ENCODE measurements around the gene HACD2. TPM values are rescaled to one million over a fixed set of nuclear protein-coding genes. Genes with fewer than 3 reads are reported as not detected.

HACD2 gene
- polyA plus RNA-seq, 1 donor (not counting 4 experiments of a cell fraction or from before 2014, with no cell fraction given) = 124 TPM

DNA sequence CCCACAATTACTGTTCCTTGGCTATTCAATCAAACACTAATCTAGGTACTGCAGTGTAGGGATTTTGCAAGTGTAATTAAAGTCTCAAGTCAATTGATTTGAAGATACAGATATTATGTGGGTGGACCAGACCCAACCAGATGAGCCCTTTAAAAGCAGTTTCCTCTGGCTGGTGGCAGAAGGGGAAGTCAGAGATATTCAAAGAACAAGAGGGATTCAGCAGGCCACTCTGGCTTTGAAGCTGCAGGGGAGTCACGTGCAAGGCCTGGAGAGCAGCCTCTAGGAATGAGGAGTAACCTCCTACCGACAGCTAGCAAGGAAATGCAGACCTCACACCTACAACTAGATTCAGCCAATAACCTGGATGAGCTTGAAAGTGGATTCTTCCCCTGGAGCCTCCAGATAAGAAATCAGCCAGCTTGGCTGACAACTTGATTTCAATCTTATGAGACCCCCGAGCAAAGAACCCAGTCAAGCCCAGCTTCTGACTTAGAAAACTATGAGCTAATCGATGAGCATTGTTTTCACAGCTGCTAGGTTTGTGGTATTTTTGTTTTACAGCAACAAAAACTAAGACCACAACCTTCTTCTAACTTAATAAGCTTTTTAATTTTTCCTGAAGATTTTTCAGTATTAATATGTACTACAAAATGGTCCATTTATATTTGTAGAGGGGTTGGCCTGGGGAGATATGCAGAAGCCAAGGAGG is 13.4 kb downstream of the HACD2 start:
- dilution Hi-C loops (cut with MboI; ENCODE audit: extremely low pct_ligation_motif_present, low sequenced_read_pairs) = no loop called here
- Histone ChIP-seq H3K9ac (ENCODE audit: control insufficient read depth, extremely low read depth, insufficient read depth, low read length) (no peak overlapping the region), H3K9me3 (ENCODE audit: control insufficient read depth, low read depth, low read length) (no peaks in the 10 kb centered on the region), H3K27ac (ENCODE audit: control insufficient read depth, insufficient read depth, low read length) (no peak overlapping the region), H3K9me1 (ENCODE audit: control insufficient read depth, extremely low read depth, insufficient read depth, low read length) (peaks cover 2% of the 10 kb centered on the region), H4K20me1 (ENCODE audit: control insufficient read depth, extremely low read depth, insufficient read depth, low read length) (peaks cover 12% of the 10 kb centered on the region), H3K4me1 (ENCODE audit: control insufficient read depth, extremely low read depth, insufficient read depth, low read length) (peaks cover 13% of the 10 kb centered on the region), H3K36me3 (ENCODE audit: control insufficient read depth in 2 of 2, extremely low read depth in 1 of 2, insufficient read depth in 2 of 2, low read length in 2 of 2) (peaks cover 14 to 16% of the 10 kb centered on the region in 2 experiments), H3K4me2 (ENCODE audit: control insufficient read depth, extremely low read depth, insufficient read depth, low read depth, low read length) (no peak overlapping the region), H3K79me2 (ENCODE audit: control insufficient read depth, insufficient read depth, low read length) (peaks cover 55% of the 10 kb centered on the region), H3K4me3 (ENCODE audit: control insufficient read depth in 2 of 3, extremely low read depth in 1 of 3, insufficient read depth in 2 of 3, low read depth in 1 of 3, low read length in 3 of 3) (no peak overlapping the region), H3K27me3 (ENCODE audit: control insufficient read depth, extremely low read depth, insufficient read depth, low read length) (no peaks in the 10 kb centered on the region), H2AFZ (ENCODE audit: control insufficient read depth, low read length) (no peak overlapping the region)
- TF ChIP-seq, protein P1, sequence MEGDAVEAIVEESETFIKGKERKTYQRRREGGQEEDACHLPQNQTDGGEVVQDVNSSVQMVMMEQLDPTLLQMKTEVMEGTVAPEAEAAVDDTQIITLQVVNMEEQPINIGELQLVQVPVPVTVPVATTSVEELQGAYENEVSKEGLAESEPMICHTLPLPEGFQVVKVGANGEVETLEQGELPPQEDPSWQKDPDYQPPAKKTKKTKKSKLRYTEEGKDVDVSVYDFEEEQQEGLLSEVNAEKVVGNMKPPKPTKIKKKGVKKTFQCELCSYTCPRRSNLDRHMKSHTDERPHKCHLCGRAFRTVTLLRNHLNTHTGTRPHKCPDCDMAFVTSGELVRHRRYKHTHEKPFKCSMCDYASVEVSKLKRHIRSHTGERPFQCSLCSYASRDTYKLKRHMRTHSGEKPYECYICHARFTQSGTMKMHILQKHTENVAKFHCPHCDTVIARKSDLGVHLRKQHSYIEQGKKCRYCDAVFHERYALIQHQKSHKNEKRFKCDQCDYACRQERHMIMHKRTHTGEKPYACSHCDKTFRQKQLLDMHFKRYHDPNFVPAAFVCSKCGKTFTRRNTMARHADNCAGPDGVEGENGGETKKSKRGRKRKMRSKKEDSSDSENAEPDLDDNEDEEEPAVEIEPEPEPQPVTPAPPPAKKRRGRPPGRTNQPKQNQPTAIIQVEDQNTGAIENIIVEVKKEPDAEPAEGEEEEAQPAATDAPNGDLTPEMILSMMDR (optimal IDR thresholded peaks at IDR 0.05 in 1 of 3, IDR thresholded peaks at IDR 0.05 in 1 of 3, conservative IDR thresholded peaks at IDR 0.05 in 1 of 3; ENCODE audit: extremely low read depth in 1 of 3, insufficient read depth in 2 of 3, low read length in 3 of 3) = no peak
- no peak for TF ChIP-seq EZH2 (IDR thresholded peaks at IDR 0.05; ENCODE audit: low read length)
- no peak for DNase-seq (ENCODE audit: low read depth, low spot score)
- no peak for FAIRE-seq

DNA sequence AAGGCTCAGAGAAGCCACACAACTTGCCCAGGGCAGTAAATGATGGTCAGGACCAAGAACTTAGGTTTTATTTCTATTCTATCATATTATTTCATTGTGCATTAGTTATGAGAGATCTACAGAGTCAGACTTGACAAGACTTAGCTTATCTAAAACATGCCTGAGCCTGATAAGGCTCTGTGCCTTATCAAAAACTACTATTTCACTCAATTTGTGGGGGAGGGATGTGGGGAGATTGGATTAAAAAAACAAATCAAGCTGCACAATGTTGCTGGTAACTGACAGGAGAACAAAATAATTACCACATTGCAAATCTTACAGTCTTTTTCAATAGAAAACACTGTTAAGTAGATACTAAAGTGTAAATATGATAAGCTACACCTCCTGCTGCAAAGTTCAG is 16.0 kb downstream of the HACD2 start:
- peaks cover 15 to 22% of the 10 kb centered on the region in 2 experiments for H3K36me3 ChIP-seq (ENCODE audit: control insufficient read depth in 2 of 2, extremely low read depth in 1 of 2, insufficient read depth in 2 of 2, low read length in 2 of 2)
- no peak overlapping the region for H3K4me2 ChIP-seq (ENCODE audit: control insufficient read depth, extremely low read depth, insufficient read depth, low read depth, low read length)
- TF ChIP-seq, protein P1 (optimal IDR thresholded peaks at IDR 0.05 in 1 of 3, IDR thresholded peaks at IDR 0.05 in 1 of 3, conservative IDR thresholded peaks at IDR 0.05 in 1 of 3; ENCODE audit: extremely low read depth in 1 of 3, insufficient read depth in 2 of 3, low read length in 3 of 3) = no peak
- no peak for TF ChIP-seq EZH2 (IDR thresholded peaks at IDR 0.05; ENCODE audit: low read length)
- peaks cover 13% of the 10 kb centered on the region for H3K4me1 ChIP-seq (ENCODE audit: control insufficient read depth, extremely low read depth, insufficient read depth, low read length)
- no peak overlapping the region for H3K9ac ChIP-seq (ENCODE audit: control insufficient read depth, extremely low read depth, insufficient read depth, low read length)
- H3K9me3 ChIP-seq (ENCODE audit: control insufficient read depth, low read depth, low read length) = no peaks in the 10 kb centered on the region
- no peak for FAIRE-seq
- H3K27ac ChIP-seq (ENCODE audit: control insufficient read depth, insufficient read depth, low read length) = no peak overlapping the region
- peaks cover 9% of the 10 kb centered on the region for H4K20me1 ChIP-seq (ENCODE audit: control insufficient read depth, extremely low read depth, insufficient read depth, low read length)
- H2AFZ ChIP-seq (ENCODE audit: control insufficient read depth, low read length) = no peak overlapping the region
- H3K79me2 ChIP-seq (ENCODE audit: control insufficient read depth, insufficient read depth, low read length) = peaks cover 55% of the 10 kb centered on the region
- no peaks in the 10 kb centered on the region for H3K27me3 ChIP-seq (ENCODE audit: control insufficient read depth, extremely low read depth, insufficient read depth, low read length)
- dilution Hi-C loops (cut with MboI; ENCODE audit: extremely low pct_ligation_motif_present, low sequenced_read_pairs) = no loop called here
- no peak overlapping the region for H3K4me3 ChIP-seq (ENCODE audit: control insufficient read depth in 2 of 3, extremely low read depth in 1 of 3, insufficient read depth in 2 of 3, low read depth in 1 of 3, low read length in 3 of 3)
- H3K9me1 ChIP-seq (ENCODE audit: control insufficient read depth, extremely low read depth, insufficient read depth, low read length) = peaks cover 2% of the 10 kb centered on the region
- no peak for DNase-seq (ENCODE audit: low read depth, low spot score)

Data from keratinocyte (primary cell).